NCI-H146 treated with DMSO at 0.1 percent for 48 hours (cell line): Measurements from ENCODE around the gene ANKRD44.

Experiments
- DNase-seq: peaks from one replicate; lab custom pipeline; 2025; ENCODE audit not compliant: unreplicated experiment; lab: John Stamatoyannopoulos, UW

The ANKRD44 gene

GRCh38 chr2:197239434-197239833 lies 71.1 kb downstream of the ANKRD44 start:
- no peak for DNase-seq

GRCh38 chr2:197238043-197238365 lies 72.6 kb downstream of the ANKRD44 start:
- DNase-seq, result no peak

- DNase-seq, result no peak
Measured at GRCh38 chr2:197237291-197238042, 73.1 kb downstream of the ANKRD44 start.

DNA sequence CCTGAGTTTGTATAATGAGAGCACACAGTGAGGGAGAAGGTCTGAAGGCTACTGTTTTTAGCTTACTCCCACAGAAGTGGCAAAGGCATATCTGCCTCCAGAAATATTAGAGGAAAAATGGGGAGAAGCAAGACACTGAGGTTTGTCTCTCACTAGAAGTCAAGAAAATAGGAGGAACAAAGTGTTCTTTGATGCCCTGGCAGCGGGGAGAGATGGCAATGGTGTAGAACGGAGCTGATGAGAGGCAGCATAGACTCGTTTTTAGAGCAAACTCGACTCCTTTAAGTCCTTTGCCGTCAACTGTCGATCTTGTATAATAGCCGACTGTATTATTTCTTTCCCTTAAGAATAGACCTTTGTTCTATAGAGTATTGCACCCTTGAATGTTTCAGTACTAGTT lies 73.8 kb downstream of the ANKRD44 start:
- no peak for DNase-seq

DNA sequence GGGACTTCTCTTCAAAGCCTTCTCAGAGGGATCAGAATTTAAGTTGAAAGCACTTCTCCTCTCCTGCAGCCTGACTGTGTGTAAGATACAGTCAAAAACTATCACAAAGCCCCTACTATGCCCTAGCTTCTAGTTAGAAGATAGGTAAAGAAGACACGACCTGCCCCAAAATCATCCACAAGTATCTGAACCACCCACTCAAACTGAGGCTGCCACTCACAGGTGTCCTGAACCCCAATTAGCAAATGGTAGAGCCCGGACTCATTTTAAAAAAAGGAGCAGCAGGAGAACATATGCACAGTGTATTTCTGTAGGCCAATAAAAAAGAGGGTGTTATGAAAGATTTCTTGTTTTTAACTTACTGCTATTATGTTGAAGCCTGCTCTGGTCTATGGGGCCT lies 74.4 kb downstream of the ANKRD44 start:
- no peak for DNase-seq

GRCh38 chr2:197235711-197236110 lies 74.9 kb downstream of the ANKRD44 start:
- DNase-seq, result no peak

DNA sequence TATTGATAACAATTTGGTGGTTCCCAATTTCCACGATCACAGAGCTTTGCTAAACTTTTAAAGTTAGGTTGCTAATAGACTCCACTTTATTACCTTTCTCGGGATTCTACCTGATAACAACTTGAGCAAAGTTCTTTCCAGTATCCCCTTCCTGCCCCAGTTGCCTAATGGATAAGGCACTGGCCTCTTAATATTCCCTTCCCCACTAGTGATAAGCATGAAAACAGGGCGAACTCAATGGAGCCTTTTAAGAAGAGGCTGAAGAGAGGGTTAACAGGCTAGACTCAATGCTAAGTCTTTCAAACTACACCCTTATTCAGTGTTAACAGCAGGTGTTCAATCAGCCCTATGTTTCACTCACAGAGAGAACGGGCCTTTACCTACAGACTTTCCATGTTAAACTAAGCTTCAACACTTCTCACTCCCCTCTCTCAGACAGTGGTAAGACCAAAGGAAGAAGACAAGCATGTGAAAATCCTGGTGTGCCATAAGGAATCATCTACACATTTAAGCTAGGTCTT lies 75.8 kb downstream of the ANKRD44 start:
- DNase-seq, result no peak

DNA sequence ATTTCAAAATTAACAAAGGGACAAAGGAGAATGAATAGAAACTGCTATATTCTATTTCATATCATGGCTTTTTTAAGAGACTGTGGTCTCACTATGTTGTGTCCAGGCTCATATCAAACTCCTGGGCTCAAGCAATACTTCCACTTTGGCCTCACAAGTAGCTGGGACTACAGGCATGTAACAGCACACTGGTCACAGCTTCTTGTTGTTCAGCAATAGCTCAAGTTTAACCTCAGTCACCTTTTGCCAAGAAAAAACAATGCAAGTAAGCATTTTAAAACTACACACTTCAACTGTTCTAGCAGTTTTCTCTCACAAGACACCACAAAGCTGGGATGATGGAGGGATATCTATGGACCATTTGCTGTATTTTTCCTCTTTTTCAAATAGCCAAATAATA lies 77.1 kb downstream of the ANKRD44 start:
- no peak for DNase-seq

- DNase-seq, result no peak
Measured at GRCh38 chr2:197232010-197232409, 78.6 kb downstream of the ANKRD44 start.

DNA sequence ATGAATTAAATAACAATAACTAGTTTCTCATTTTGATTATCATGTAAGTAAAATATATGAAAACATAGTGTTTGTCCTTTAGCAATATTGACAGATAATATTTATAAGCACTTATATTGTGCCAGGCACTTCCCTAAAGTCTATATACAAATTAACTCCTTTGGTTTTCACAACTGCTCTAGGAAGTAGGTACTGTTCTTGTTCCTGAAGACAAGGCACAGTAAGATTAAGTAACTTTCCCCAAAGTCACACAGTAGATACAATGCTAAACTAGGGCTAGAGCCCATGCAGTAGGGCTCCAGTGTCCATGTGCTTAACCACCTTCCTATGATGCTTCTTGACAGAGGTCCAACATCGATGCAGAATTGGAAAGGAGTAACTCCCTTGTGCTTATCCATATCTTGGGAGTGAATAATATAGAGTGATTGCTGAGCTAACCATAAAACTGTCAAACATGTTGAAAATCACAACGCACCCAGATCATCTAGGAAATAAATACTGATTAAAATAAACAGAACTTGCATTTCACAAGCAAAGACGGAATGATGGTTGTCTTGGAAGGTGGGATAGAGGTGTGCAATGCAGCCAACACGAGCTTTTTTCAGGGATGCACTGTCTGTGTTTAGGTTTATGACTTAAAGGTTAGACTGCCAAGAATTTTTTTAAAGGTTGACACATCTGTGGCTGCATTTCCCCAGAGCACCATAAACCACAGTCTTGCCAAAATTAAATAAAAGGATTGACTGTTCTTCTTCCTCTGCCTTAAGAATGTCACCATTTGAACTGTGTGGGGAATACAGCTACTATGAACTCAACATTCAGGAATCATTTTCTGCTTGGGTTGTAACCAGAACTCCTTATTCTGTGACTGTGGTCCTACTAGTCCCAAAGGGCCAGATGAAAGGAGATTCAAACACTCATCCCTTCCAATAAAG lies 80.8 kb downstream of the ANKRD44 start:
- DNase-seq, result no peak

DNA sequence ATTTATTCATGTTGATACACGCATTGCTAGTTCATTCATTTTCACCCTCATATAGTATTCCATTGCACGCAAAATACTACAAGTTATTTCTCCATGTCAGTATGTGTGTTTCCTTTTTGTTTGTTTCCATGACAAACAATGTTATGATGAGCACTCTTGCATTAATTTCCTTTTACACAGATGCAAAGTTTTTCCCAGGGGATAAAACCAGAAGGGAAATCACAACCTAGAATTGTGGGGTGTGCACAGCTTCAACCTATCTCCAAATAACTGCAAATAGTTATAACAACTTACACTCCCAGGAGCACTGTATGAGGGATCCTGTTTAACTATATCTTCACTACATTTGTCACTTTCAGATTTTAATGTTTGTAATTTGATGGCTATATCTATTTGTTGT lies 87.1 kb downstream of the ANKRD44 start:
- no peak for DNase-seq

DNA sequence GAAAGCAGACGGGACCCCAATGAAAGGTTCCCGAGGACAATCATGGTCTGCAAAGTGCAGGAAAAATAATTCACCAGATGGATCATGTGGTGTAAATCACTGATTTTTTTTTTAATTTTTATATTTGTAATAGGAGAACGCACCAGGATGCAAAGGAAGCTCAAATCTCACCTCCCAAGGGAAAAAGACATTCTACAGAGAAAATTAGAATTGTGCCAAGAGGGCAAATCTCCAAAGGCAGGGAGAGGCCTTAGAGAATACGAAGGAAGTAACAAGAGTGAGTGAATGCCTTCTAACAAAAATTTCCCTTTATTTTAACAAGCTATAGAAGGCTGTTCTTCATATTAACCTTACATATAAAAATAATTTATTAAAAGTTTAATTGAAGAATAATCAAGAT lies 90.9 kb downstream of the ANKRD44 start:
- no peak for DNase-seq

DNA sequence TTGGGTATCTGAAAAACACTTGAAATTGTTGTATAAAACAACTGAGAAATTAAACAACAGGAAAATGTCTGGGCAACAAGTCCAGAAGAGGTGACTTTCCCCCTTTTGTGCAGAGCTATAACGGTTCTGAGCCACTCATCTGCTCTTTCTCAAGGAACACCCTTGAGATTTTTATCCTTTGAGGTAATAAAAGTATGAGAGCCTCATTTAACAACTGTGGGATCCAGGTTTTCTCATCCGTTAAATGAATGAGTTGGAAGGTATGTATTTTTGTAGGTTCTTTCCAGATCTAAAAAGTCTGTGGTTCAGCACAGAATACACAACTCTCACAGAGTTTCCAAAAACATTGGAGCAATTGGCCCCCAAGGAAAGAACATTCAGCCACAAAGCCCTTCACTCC lies 93.0 kb downstream of the ANKRD44 start:
- no peak for DNase-seq

DNA sequence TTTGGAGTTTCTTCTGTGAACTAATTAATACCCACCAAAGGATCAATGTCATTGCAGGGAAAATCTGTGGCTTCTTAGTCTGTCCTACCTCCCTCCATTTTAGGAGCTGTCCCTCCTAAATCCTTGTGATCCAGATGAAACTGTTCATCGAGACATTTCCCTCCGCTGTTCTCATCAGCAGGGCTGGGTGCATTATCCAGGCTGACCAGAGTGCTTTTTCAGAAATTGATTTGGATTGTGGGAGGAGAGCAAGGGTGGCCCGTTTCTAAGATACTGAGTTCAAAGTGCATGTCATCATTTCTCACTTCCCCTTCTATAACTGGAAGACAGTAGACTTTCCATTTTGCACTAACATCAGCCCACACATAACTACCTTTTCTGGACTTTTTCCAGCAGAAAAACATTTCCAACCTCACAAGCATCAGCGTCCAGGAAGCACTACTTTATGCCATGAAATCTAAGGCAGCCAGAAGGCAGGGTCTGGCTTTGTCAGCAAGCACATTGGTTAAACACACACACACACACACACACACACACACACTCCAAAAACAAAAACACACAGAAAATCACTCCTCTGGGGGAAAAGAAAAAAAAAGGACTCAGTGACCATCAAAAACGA lies 94.1 kb downstream of the ANKRD44 start:
- DNase-seq, result no peak

GRCh38 chr2:197215748-197216360 lies 94.7 kb downstream of the ANKRD44 start:
- DNase-seq, result no peak

DNA sequence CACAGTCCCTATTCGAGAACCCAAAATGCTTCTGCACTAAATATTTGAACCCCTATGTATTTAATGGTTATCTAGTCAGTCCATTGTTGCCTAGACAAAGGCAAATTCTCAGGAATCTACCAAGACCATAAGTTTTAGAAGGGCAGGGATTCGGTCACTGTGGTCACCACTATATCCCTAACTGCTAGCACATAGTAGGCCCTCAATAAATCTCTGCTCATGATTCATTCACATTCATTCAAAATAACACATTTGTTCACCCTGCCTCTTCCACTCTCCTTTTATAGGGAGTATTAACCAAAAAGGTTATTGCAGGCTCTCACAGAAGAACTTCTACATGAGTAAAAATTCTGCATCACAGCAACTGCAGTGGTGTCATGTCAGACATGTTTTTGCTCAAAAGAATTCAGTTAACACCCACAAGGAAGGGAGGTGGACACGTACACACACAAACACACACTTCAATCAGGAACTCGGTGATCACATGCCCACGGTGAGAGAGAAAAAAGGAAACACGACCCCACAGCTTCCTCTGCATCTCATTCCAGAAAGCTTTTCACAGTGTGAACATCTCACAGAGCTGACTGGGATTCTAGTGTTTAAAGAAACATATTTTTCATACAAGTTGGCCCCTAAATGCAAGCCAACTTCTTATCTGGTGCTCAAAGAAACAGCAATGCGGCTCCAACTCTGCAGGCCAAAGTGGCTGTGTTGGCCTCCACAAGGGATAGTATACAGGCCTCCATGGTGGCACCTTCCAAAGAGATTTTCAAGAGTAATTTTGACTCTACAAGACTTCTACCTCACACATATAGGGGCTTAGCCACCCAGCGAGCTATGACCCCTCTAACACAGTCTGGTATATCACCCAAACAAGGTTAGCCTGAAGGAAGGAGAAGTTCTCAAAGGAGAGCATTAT lies 98.0 kb downstream of the ANKRD44 start:
- no peak for DNase-seq

DNA sequence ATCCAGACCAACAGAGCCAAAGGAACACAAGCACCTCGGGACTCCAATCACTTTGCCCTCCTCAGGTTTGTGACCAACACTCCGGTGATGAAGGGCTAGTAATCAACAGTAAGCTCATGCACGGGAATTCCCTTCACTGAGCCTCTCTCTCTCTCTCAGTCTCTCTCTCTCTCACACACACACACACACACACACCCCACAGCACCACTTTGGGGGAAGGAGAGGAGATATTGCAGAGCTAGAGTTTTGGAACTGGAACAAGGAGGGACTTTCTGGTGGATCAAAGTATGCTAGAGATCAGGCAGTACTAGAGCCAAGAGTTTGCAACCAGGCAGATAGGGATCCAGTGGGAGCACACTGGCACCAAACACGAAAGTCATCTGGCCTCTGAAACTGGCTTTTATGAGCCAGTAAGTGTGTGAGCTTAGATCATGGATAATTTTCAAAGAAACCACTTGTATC lies 98.7 kb downstream of the ANKRD44 start:
- no peak for DNase-seq

GRCh38 chr2:197210430-197210829 lies 100.2 kb downstream of the ANKRD44 start:
- no peak for DNase-seq

GRCh38 chr2:197209742-197210408 lies 100.7 kb downstream of the ANKRD44 start:
- DNase-seq, result no peak

- DNase-seq, result no peak
Measured at GRCh38 chr2:197209246-197209645, 101.3 kb downstream of the ANKRD44 start.
